GM12892 (cell line): ENCODE results near the gene WNT16.

ENCODE experiments used
- POLR2A ChIP-seq: IDR thresholded peaks from 2 replicates; pipeline ENCODE4 v1.6.1; 2011; ENCODE audit warnings: low read depth, low read length, control low read depth
- POLR2AphosphoS5 ChIP-seq: IDR thresholded peaks from 2 replicates; pipeline ENCODE4 v1.6.1; 2011; ENCODE audit warnings: low read depth, low read length, control low read depth
- TAF1 ChIP-seq: IDR thresholded peaks from 2 replicates; pipeline ENCODE4 v1.6.1; 2011; ENCODE audit warnings: low read depth, mild to moderate bottlenecking, control low read depth, low read length, borderline replicate concordance

DNA sequence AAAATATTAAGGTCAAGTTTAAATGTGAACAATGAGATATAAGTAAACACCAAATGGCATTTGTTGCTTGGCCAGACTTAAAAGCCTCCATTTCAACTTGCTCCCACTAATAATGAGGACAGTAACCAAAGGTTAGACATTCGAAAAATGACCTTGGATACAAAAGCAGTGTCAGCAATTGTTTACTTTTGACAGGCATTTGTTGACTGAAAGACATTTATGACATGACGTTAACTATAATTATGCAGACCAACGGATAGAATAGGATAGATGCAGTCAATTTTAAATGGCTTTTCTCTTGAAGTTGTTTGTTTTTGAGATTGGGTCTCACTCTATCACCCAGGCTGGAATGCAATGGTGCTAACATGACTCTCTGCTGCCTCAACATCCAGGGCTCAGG, 6.3 kb upstream of the WNT16 start:
- TF ChIP-seq POLR2A (no peak), POLR2AphosphoS5 (no peak), TAF1 (no peak)
